ENCODE measurements around the gene SIK3. TPM values are rescaled to one million over a fixed set of nuclear protein-coding genes. Genes with fewer than 3 reads are reported as not detected.

Gene SIK3
- total and polyA plus RNA-seq, 11 donors, result 11.8 to 67.4 (median 38.1) TPM

GRCh38 chr11:117080370-117080769, 17.9 kb downstream of the SIK3 start:
- intact Hi-C loops (cut with DNase I), result no loop called here
- Histone ChIP-seq H3K36me3 (no peaks in the 10 kb centered on the region), H3K27ac (no peak overlapping the region), H3K4me1 (peaks cover 0 to 78% (median 28%) of the 10 kb centered on the region in 12 donors), H3K4me3 (no peak overlapping the region), H3K27me3 (no peaks in the 10 kb centered on the region), H3K9me3 (no peaks in the 10 kb centered on the region)
- WGBS, 4 donors, result 96 to 99% (median 97%) methylated on average over 5 of the region's 5 CpGs
- ATAC-seq (no peak), DNase-seq (no peak)
- TF ChIP-seq CTCF (IDR thresholded peaks at IDR 0.05) (no peak), POLR2A (IDR thresholded peaks at IDR 0.05) (no peak)

- peak; percentile 22 to 57 (median 46) for ATAC-seq
- Histone ChIP-seq H3K27ac (peak overlapping the region in 2 of 12 donors; percentile 21 to 32), H3K4me1 (peaks cover 0 to 89% (median 39%) of the 10 kb centered on the region in 12 donors)
These were observed 21.1 kb downstream of the SIK3 start for GRCh38 chr11:117076941-117077691.

GRCh38 chr11:117075186-117075585, 23.0 kb downstream of the SIK3 start:
- DNase-seq (no peak), ATAC-seq (no peak)
- intact Hi-C loops (cut with DNase I), result no loop called here
- Histone ChIP-seq H3K9me3 (no peaks in the 10 kb centered on the region), H3K27me3 (no peaks in the 10 kb centered on the region), H3K27ac (no peak overlapping the region), H3K4me1 (peaks cover 0 to 95% (median 52%) of the 10 kb centered on the region in 12 donors), H3K4me3 (no peak overlapping the region), H3K36me3 (no peaks in the 10 kb centered on the region)
- TF ChIP-seq CTCF (IDR thresholded peaks at IDR 0.05) (no peak), POLR2A (IDR thresholded peaks at IDR 0.05) (no peak)
- WGBS, 4 donors, result 79 to 88% (median 85%) methylated on average over 1 of the region's 1 CpG

More at GRCh38 chr11:117076941-117077691, 21.1 kb downstream of the SIK3 start:
- no peak for DNase-seq
- no peaks in the 10 kb centered on the region for H3K9me3 ChIP-seq
- no peaks in the 10 kb centered on the region for H3K36me3 ChIP-seq
- H3K4me3 ChIP-seq, result no peak overlapping the region
- no peak for TF ChIP-seq CTCF (IDR thresholded peaks at IDR 0.05)
- no peak for TF ChIP-seq POLR2A (IDR thresholded peaks at IDR 0.05)
- WGBS, 4 donors, result 49 to 62% (median 54%) methylated on average over 3 of the region's 3 CpGs
- no peaks in the 10 kb centered on the region for H3K27me3 ChIP-seq
- intact Hi-C loops (cut with DNase I), result no loop called here

- H3K27ac ChIP-seq, result peak overlapping the region in 1 of 12 donors; percentile 54
- intact Hi-C loops (cut with DNase I), result no loop called here
- no peaks in the 10 kb centered on the region for H3K36me3 ChIP-seq
- H3K9me3 ChIP-seq, result no peaks in the 10 kb centered on the region
- no peak overlapping the region for H3K4me3 ChIP-seq
- DNase-seq (no peak), ATAC-seq (peak in 2 of 4 donors; percentile 7 to 60)
- H3K4me1 ChIP-seq, result peaks cover 0 to 92% (median 58%) of the 10 kb centered on the region in 12 donors
- no peaks in the 10 kb centered on the region for H3K27me3 ChIP-seq
- TF ChIP-seq POLR2A (IDR thresholded peaks at IDR 0.05) (no peak), CTCF (IDR thresholded peaks at IDR 0.05) (no peak)
These were observed 24.1 kb downstream of the SIK3 start for GRCh38 chr11:117074119-117074518.

Measured in heart left ventricle (tissue), 16 donors.